Activated gamma-delta T cell (primary cell): Measurements from ENCODE around the gene THAP3.

ENCODE experiments used
- DNase-seq: peaks from one replicate; lab custom pipeline; 2025; lab: John Stamatoyannopoulos, UW

Gene THAP3

GRCh38 chr1:6673816-6674398, 49.2 kb downstream of the THAP3 start:
- DNase-seq: no peak

- no peak for DNase-seq
Measured at GRCh38 chr1:6674771-6675170, 50.1 kb downstream of the THAP3 start.

GRCh38 chr1:6675941-6676340, 51.3 kb downstream of the THAP3 start:
- no peak for DNase-seq
